Keratinocyte (primary cell): ENCODE data around the gene PTGR3. TPM values are rescaled to one million over a fixed set of nuclear protein-coding genes. Genes with fewer than 3 reads are reported as not detected.

Experiments used
- DNase-seq: peaks from one replicate; pipeline ENCODE4 v3.0.0-alpha.2; 2011; ENCODE audit warnings: low read depth, missing footprints, low spot score
- FAIRE-seq: peaks from 2 replicates; lab custom pipeline; 2011; peaks lifted over from hg19 to GRCh38; lab: Jason Lieb, UNC
- H2AFZ ChIP-seq: 2 replicates; pipeline ENCODE4 v1.6.0; 2012; ENCODE audit warnings: low read length, control low read depth, inconsistent platforms; ENCODE audit not compliant: control insufficient read depth
- H3K27ac ChIP-seq: 2 replicates; pipeline ENCODE4 v1.5.1; 2011; ENCODE audit warnings: low read length; ENCODE audit not compliant: control insufficient read depth, insufficient read depth
- H3K27me3 ChIP-seq: 3 replicates; pipeline ENCODE4 v1.6.0; 2011; ENCODE audit warnings: low read length; ENCODE audit not compliant: control insufficient read depth, insufficient read depth; ENCODE audit errors: extremely low read depth
- H3K36me3 ChIP-seq, 2 experiments: 2 replicates in 1 of 2; 3 replicates in 1 of 2; pipeline ENCODE4 v1.5.1; 2011; ENCODE audit warnings: low read length in 2 of 2, mild to moderate bottlenecking in 1 of 2; ENCODE audit not compliant: control insufficient read depth in 2 of 2, insufficient read depth in 2 of 2; ENCODE audit errors: extremely low read depth in 1 of 2
- H3K4me1 ChIP-seq: 3 replicates; pipeline ENCODE4 v1.5.1; 2011; ENCODE audit warnings: low read length; ENCODE audit not compliant: control insufficient read depth, insufficient read depth; ENCODE audit errors: extremely low read depth
- H3K4me2 ChIP-seq: 3 replicates; pipeline ENCODE4 v1.6.0; 2011; ENCODE audit warnings: low read depth, low read length; ENCODE audit not compliant: control insufficient read depth, insufficient read depth; ENCODE audit errors: extremely low read depth
- H3K4me3 ChIP-seq, 3 experiments: fragments of 200-600 bp in 1 of 3; sonication (generic) in 1 of 3; 2 replicates in 2 of 3; 3 replicates in 1 of 3; pipeline ENCODE4 v1.5.1; 2011 to 2016; ENCODE audit warnings: low read length in 3 of 3, mild to moderate bottlenecking in 3 of 3, control low read depth in 2 of 3, inconsistent platforms in 1 of 3, low read depth in 1 of 3, mixed read lengths in 1 of 3, mixed run types in 1 of 3, moderate library complexity in 1 of 3; ENCODE audit not compliant: control insufficient read depth in 2 of 3, insufficient read depth in 2 of 3; ENCODE audit errors: extremely low read depth in 1 of 3
- H3K79me2 ChIP-seq: 2 replicates; pipeline ENCODE4 v1.6.0; 2012; ENCODE audit warnings: low read length; ENCODE audit not compliant: control insufficient read depth, insufficient read depth
- H3K9ac ChIP-seq: 3 replicates; pipeline ENCODE4 v1.6.0; 2011; ENCODE audit warnings: low read length; ENCODE audit not compliant: control insufficient read depth, insufficient read depth; ENCODE audit errors: extremely low read depth
- H3K9me1 ChIP-seq: 3 replicates; pipeline ENCODE4 v1.6.0; 2011; ENCODE audit warnings: low read length; ENCODE audit not compliant: control insufficient read depth, insufficient read depth; ENCODE audit errors: extremely low read depth
- H3K9me3 ChIP-seq: 2 replicates; pipeline ENCODE4 v1.5.1; 2012; ENCODE audit warnings: low read depth, low read length; ENCODE audit not compliant: control insufficient read depth
- H4K20me1 ChIP-seq: 3 replicates; pipeline ENCODE4 v1.6.0; 2011; ENCODE audit warnings: low read length; ENCODE audit not compliant: control insufficient read depth, insufficient read depth; ENCODE audit errors: extremely low read depth
- CTCF ChIP-seq, 3 experiments: IDR thresholded peaks in 1 of 3; conservative IDR thresholded peaks in 1 of 3; optimal IDR thresholded peaks in 1 of 3; 2 replicates in 2 of 3; 3 replicates in 1 of 3; pipeline versions ENCODE3 to v1.5.1; 2011; ENCODE audit warnings: low read length in 3 of 3, mild to moderate bottlenecking in 3 of 3, moderate library complexity in 2 of 3, control low read depth in 1 of 3, inconsistent platforms in 1 of 3; ENCODE audit not compliant: insufficient read depth in 2 of 3; ENCODE audit errors: extremely low read depth in 1 of 3
- EZH2 ChIP-seq: IDR thresholded peaks from one replicate; pipeline ENCODE4 v1.6.1; 2012; ENCODE audit warnings: inconsistent platforms, mild to moderate bottlenecking, low read length, moderate library complexity
- dilution Hi-C: fragments of 300-500 bp; cut with MboI; formaldehyde crosslinking; loops from one replicate; pipeline ENCODE4 v1.7.0; 2020; ENCODE audit warnings: low sequenced_read_pairs; ENCODE audit not compliant: extremely low pct_ligation_motif_present
- polyA plus RNA-seq, 5 experiments: library from polyadenylated mRNA; depleted of rRNA in 3 of 5; stranded (reverse) in 3 of 5; stranded (forward) in 1 of 5; unstranded in 1 of 5; fragments of >200 nt; gene quantifications; 1 replicate in 1 of 5; 2 replicates in 3 of 5; 3 replicates in 1 of 5; pipeline versions ENCODE4 v1.2.1 to v1.2.3, GENCODE V29; 2011 to 2012; ENCODE audit warnings: missing spikeins in 2 of 5, low read depth in 1 of 5, low replicate concordance in 1 of 5

The PTGR3 gene
- polyA plus RNA-seq, 1 donor (not counting 4 experiments of a cell fraction or from before 2014, with no cell fraction given): 25.2 TPM

- no peak for FAIRE-seq
- H3K36me3 ChIP-seq: peaks cover 2 to 7% of the 10 kb centered on the region in 2 experiments
- H3K9ac ChIP-seq: no peak overlapping the region
- TF ChIP-seq CTCF (optimal IDR thresholded peaks at IDR 0.05 in 1 of 3, IDR thresholded peaks at IDR 0.05 in 1 of 3, conservative IDR thresholded peaks at IDR 0.05 in 1 of 3; ENCODE audit: extremely low read depth in 1 of 3, insufficient read depth in 2 of 3, low read length in 3 of 3) (no peak), EZH2 (no peak)
- DNase-seq: no peak
- H4K20me1 ChIP-seq: no peaks in the 10 kb centered on the region
- no peaks in the 10 kb centered on the region for H3K9me3 ChIP-seq
- H3K4me2 ChIP-seq: no peak overlapping the region
- H3K4me3 ChIP-seq: no peak overlapping the region
- dilution Hi-C loops: no loop called here
- H3K4me1 ChIP-seq: peaks cover 10% of the 10 kb centered on the region
- H3K27me3 ChIP-seq: no peaks in the 10 kb centered on the region
- no peaks in the 10 kb centered on the region for H3K9me1 ChIP-seq
- H3K79me2 ChIP-seq: peaks cover 20% of the 10 kb centered on the region
- no peak overlapping the region for H3K27ac ChIP-seq
- H2AFZ ChIP-seq: no peak overlapping the region
Measured at GRCh38 chr18:75200071-75200470, 8.9 kb downstream of the PTGR3 start.

- peaks cover 12% of the 10 kb centered on the region for H3K79me2 ChIP-seq
- no peaks in the 10 kb centered on the region for H3K27me3 ChIP-seq
- no peak overlapping the region for H3K4me3 ChIP-seq
- no peak overlapping the region for H3K4me2 ChIP-seq
- H3K9ac ChIP-seq: no peak overlapping the region
- H3K9me3 ChIP-seq: no peaks in the 10 kb centered on the region
- dilution Hi-C loops: no loop called here
- peaks cover 9% of the 10 kb centered on the region for H3K4me1 ChIP-seq
- TF ChIP-seq CTCF (optimal IDR thresholded peaks at IDR 0.05 in 1 of 3, IDR thresholded peaks at IDR 0.05 in 1 of 3, conservative IDR thresholded peaks at IDR 0.05 in 1 of 3; ENCODE audit: extremely low read depth in 1 of 3, insufficient read depth in 2 of 3, low read length in 3 of 3) (no peak), EZH2 (no peak)
- FAIRE-seq (no peak), DNase-seq (no peak)
- H3K36me3 ChIP-seq: peaks cover 2 to 7% of the 10 kb centered on the region in 2 experiments
- no peak overlapping the region for H2AFZ ChIP-seq
- no peaks in the 10 kb centered on the region for H4K20me1 ChIP-seq
- H3K9me1 ChIP-seq: no peaks in the 10 kb centered on the region
- no peak overlapping the region for H3K27ac ChIP-seq
Measured at GRCh38 chr18:75199327-75199726, 9.6 kb downstream of the PTGR3 start.
